ENCODE data around the gene ZC3H15.

ZC3H15 gene

GRCh38 chr2:186554429-186554828, 68.4 kb downstream of the ZC3H15 start:
- H3K4me3 ChIP-seq (ENCODE audit: low read depth, low read length), result no peak overlapping the region
- no peak for DNase-seq (ENCODE audit: low read depth)
- TF ChIP-seq POLR2A (IDR thresholded peaks at IDR 0.05; ENCODE audit: extremely low read depth, insufficient read length) (no peak), MYC (IDR thresholded peaks at IDR 0.05; ENCODE audit: low read depth, low read length) (no peak), MAX (IDR thresholded peaks at IDR 0.05; ENCODE audit: low read depth, low read length) (no peak)
- TF ChIP-seq, protein P1, sequence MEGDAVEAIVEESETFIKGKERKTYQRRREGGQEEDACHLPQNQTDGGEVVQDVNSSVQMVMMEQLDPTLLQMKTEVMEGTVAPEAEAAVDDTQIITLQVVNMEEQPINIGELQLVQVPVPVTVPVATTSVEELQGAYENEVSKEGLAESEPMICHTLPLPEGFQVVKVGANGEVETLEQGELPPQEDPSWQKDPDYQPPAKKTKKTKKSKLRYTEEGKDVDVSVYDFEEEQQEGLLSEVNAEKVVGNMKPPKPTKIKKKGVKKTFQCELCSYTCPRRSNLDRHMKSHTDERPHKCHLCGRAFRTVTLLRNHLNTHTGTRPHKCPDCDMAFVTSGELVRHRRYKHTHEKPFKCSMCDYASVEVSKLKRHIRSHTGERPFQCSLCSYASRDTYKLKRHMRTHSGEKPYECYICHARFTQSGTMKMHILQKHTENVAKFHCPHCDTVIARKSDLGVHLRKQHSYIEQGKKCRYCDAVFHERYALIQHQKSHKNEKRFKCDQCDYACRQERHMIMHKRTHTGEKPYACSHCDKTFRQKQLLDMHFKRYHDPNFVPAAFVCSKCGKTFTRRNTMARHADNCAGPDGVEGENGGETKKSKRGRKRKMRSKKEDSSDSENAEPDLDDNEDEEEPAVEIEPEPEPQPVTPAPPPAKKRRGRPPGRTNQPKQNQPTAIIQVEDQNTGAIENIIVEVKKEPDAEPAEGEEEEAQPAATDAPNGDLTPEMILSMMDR (IDR thresholded peaks at IDR 0.05; ENCODE audit: low read depth, low read length), result no peak

- DNase-seq (ENCODE audit: low read depth), result peak; percentile 8
Observed at GRCh38 chr2:186554850-186555671, 69.0 kb downstream of the ZC3H15 start.

GRCh38 chr2:186558512-186559276, 72.6 kb downstream of the ZC3H15 start:
- TF ChIP-seq MYC (IDR thresholded peaks at IDR 0.05; ENCODE audit: low read depth, low read length) (no peak), POLR2A (IDR thresholded peaks at IDR 0.05; ENCODE audit: extremely low read depth, insufficient read length) (no peak), MAX (IDR thresholded peaks at IDR 0.05; ENCODE audit: low read depth, low read length) (no peak)
- TF ChIP-seq, protein P1 (IDR thresholded peaks at IDR 0.05; ENCODE audit: low read depth, low read length), result no peak
- H3K4me3 ChIP-seq (ENCODE audit: low read depth, low read length), result no peak overlapping the region
- no peak for DNase-seq (ENCODE audit: low read depth)

More at GRCh38 chr2:186554850-186555671, 69.0 kb downstream of the ZC3H15 start:
- no peak overlapping the region for H3K4me3 ChIP-seq (ENCODE audit: low read depth, low read length)
- TF ChIP-seq MYC (IDR thresholded peaks at IDR 0.05; ENCODE audit: low read depth, low read length) (no peak), POLR2A (IDR thresholded peaks at IDR 0.05; ENCODE audit: extremely low read depth, insufficient read length) (no peak), MAX (IDR thresholded peaks at IDR 0.05; ENCODE audit: low read depth, low read length) (no peak)
- TF ChIP-seq, protein P1 (IDR thresholded peaks at IDR 0.05; ENCODE audit: low read depth, low read length), result no peak

Data from NB4 (cell line).